HL-60 (cell line): Measurements from ENCODE around the gene CSNK1G2.

Source experiments
- DNase-seq, 2 experiments: peaks; one replicate each; pipeline ENCODE4 v3.0.0-alpha.2; 2010 to 2020; ENCODE audit warnings: low read depth in 1 of 2, low spot score in 1 of 2
- H3K27ac ChIP-seq: fragments of 250-450 bp; sonication (Bioruptor Pico); replicated peaks from 2 replicates; pipeline ENCODE4 v1.5.1; 2020; ENCODE audit warnings: mild to moderate bottlenecking, moderate library complexity
- H3K27me3 ChIP-seq: fragments of 250-450 bp; sonication (Bioruptor Pico); 2 replicates; pipeline ENCODE4 v1.5.1; 2021; ENCODE audit warnings: mild to moderate bottlenecking, moderate library complexity; ENCODE audit not compliant: insufficient read depth, poor library complexity, severe bottlenecking
- H3K4me3 ChIP-seq: replicated peaks from 2 replicates; pipeline ENCODE4 v1.5.1; 2011; ENCODE audit warnings: mild to moderate bottlenecking, control low read depth, low read length; ENCODE audit not compliant: insufficient read depth
- GABPA ChIP-seq: IDR thresholded peaks from 2 replicates; pipeline ENCODE4 v1.6.1; 2012; ENCODE audit warnings: low read depth
- POLR2AphosphoS5 ChIP-seq: IDR thresholded peaks from 2 replicates; pipeline ENCODE4 v1.6.1; 2012; ENCODE audit warnings: low read depth
- SPI1 ChIP-seq: IDR thresholded peaks from 2 replicates; pipeline ENCODE4 v1.6.1; 2012; ENCODE audit warnings: low read depth, mild to moderate bottlenecking, borderline replicate concordance
- TF ChIP-seq, protein P1 (sequence below): IDR thresholded peaks from one replicate; pipeline ENCODE4 v1.5.1; 2011; ENCODE audit warnings: low read length, control low read depth, inconsistent platforms; ENCODE audit not compliant: insufficient read depth
- TF ChIP-seq, protein P2 (sequence below): IDR thresholded peaks from 2 replicates; pipeline ENCODE4 v1.6.1; 2012; ENCODE audit warnings: low read depth; ENCODE audit not compliant: insufficient replicate concordance

CSNK1G2 gene

DNA sequence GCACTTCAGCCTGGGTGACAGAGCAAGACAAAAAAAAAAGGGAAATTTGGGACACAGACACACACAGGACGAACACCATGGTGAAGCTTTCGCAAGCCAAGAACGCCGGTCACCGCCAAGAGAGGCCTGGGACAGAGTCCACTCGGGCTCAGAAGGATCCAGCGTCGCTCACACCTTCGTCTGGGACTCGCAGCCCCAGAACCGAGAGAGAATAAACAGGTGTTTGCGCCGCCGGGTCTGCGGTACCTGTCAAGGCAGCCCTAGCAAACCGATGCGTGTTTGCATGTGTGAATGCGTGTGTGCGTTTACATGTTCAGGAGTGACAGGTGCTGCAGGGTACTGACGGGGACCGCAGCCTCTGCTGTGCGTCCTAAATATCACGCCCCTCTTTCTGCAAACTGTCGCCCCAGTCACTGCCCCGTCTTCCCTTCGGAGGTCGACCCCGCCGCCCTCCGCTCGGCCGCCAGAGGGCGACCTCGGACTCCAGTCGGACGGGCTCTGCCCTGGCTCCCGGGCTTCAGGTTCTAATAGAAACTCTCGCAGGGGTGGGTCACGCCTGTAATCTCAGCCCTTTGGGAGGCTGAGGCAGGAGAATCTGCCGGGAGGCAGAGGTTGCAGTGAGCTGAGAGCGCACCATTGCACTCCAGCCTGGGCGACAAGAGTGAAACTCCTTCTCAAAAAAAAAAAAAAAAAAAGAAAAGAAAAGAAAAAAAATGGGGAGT lies 11.8 kb upstream of the CSNK1G2 start:
- H3K4me3 ChIP-seq, result peak overlapping the region; percentile 15
- no peak for TF ChIP-seq POLR2AphosphoS5
- no peak for TF ChIP-seq SPI1
- no peak for TF ChIP-seq GABPA
- TF ChIP-seq, protein P1, sequence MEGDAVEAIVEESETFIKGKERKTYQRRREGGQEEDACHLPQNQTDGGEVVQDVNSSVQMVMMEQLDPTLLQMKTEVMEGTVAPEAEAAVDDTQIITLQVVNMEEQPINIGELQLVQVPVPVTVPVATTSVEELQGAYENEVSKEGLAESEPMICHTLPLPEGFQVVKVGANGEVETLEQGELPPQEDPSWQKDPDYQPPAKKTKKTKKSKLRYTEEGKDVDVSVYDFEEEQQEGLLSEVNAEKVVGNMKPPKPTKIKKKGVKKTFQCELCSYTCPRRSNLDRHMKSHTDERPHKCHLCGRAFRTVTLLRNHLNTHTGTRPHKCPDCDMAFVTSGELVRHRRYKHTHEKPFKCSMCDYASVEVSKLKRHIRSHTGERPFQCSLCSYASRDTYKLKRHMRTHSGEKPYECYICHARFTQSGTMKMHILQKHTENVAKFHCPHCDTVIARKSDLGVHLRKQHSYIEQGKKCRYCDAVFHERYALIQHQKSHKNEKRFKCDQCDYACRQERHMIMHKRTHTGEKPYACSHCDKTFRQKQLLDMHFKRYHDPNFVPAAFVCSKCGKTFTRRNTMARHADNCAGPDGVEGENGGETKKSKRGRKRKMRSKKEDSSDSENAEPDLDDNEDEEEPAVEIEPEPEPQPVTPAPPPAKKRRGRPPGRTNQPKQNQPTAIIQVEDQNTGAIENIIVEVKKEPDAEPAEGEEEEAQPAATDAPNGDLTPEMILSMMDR, result peak; percentile 85
- TF ChIP-seq, protein P2, sequence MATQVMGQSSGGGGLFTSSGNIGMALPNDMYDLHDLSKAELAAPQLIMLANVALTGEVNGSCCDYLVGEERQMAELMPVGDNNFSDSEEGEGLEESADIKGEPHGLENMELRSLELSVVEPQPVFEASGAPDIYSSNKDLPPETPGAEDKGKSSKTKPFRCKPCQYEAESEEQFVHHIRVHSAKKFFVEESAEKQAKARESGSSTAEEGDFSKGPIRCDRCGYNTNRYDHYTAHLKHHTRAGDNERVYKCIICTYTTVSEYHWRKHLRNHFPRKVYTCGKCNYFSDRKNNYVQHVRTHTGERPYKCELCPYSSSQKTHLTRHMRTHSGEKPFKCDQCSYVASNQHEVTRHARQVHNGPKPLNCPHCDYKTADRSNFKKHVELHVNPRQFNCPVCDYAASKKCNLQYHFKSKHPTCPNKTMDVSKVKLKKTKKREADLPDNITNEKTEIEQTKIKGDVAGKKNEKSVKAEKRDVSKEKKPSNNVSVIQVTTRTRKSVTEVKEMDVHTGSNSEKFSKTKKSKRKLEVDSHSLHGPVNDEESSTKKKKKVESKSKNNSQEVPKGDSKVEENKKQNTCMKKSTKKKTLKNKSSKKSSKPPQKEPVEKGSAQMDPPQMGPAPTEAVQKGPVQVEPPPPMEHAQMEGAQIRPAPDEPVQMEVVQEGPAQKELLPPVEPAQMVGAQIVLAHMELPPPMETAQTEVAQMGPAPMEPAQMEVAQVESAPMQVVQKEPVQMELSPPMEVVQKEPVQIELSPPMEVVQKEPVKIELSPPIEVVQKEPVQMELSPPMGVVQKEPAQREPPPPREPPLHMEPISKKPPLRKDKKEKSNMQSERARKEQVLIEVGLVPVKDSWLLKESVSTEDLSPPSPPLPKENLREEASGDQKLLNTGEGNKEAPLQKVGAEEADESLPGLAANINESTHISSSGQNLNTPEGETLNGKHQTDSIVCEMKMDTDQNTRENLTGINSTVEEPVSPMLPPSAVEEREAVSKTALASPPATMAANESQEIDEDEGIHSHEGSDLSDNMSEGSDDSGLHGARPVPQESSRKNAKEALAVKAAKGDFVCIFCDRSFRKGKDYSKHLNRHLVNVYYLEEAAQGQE, result no peak
- DNase-seq, result peak in 1 of 2 experiments; percentile 76
- H3K27ac ChIP-seq, result 0 out of 2 replicates have a peak overlapping the region, but pooled peaks have one; percentile 32
- no peaks in the 10 kb centered on the region for H3K27me3 ChIP-seq

DNA sequence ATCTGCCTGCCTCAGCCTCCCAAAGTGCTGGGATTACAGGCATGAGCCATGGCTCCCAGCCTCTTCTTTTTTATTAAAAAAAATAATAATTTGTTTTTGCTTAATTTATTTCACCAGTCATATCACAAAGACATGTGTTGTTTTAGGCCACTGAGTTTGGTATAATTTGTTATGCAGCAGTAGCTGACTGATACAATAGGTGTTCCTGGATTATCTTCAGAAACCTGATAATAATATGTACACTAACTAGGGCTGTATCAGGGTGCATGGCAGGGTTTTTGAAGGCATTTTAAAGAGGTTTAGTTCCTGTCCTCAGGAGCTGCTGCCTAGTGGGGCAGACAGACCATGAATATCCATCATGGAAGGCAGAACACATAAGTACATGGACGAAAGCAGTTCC lies 9.5 kb upstream of the CSNK1G2 start:
- Histone ChIP-seq H3K4me3 (no peak overlapping the region), H3K27me3 (no peaks in the 10 kb centered on the region), H3K27ac (no peak overlapping the region)
- no peak for DNase-seq
- TF ChIP-seq, protein P1, result no peak
- TF ChIP-seq SPI1, result no peak
- TF ChIP-seq, protein P2, result no peak
- TF ChIP-seq POLR2AphosphoS5, result no peak
- no peak for TF ChIP-seq GABPA

DNA sequence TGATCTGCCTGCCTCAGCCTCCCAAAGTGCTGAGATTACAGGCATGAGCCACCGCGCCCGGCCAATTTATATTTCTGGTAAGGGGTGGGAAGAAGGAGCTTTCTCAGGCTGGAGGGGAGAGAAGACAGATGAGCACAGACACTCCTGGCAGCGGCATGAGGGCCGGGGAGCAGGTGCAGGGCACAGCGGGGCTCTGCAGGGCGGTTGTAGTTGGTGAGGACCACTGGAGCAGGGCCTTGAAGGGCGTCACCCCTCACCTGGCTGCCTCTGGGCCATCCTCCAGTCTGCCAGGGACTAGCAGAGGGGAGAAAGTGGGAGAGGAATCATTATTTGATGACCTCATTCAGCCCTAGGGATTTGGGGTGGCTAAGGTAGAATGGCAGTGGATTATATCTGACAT lies 8.6 kb upstream of the CSNK1G2 start:
- H3K27ac ChIP-seq, result no peak overlapping the region

More for the DNA sequence above, 8.6 kb upstream of the CSNK1G2 start:
- no peaks in the 10 kb centered on the region for H3K27me3 ChIP-seq
- no peak overlapping the region for H3K4me3 ChIP-seq
- TF ChIP-seq, protein P2, result no peak
- TF ChIP-seq SPI1, result no peak
- no peak for TF ChIP-seq GABPA
- no peak for TF ChIP-seq POLR2AphosphoS5
- TF ChIP-seq, protein P1, result no peak
- DNase-seq, result no peak
